H9 (cell line): Measurements from ENCODE around the gene MED8. TPM values are rescaled to one million over a fixed set of nuclear protein-coding genes. Genes with fewer than 3 reads are reported as not detected.
A peak's percentile ranks its signal among the peaks of the same experiment; 100 is the strongest.

Experiments used
- DNase-seq: peaks from one replicate; pipeline ENCODE4 v3.0.0-alpha.2; 2017
- H2AFZ ChIP-seq: one replicate; pipeline ENCODE4 v1.6.1; 2013; ENCODE audit warnings: mild to moderate bottlenecking, low read length, control low read depth, moderate library complexity
- H2AK5ac ChIP-seq: 2 replicates; pipeline ENCODE4 v1.6.1; 2013; ENCODE audit warnings: low read length, control low read depth, mixed read lengths; ENCODE audit not compliant: insufficient read length
- H2BK120ac ChIP-seq: one replicate; pipeline ENCODE4 v1.6.1; 2013; ENCODE audit warnings: low read depth, mild to moderate bottlenecking, low read length, control low read depth, inconsistent platforms; ENCODE audit not compliant: poor library complexity, severe bottlenecking
- H2BK12ac ChIP-seq: 2 replicates; pipeline ENCODE4 v1.6.1; 2013; ENCODE audit warnings: low read length, control low read depth, mixed read lengths, low read depth; ENCODE audit not compliant: insufficient read length
- H2BK15ac ChIP-seq: 2 replicates; pipeline ENCODE4 v1.6.1; 2013; ENCODE audit warnings: low read depth, low read length, control low read depth
- H2BK20ac ChIP-seq: one replicate; pipeline ENCODE4 v1.6.1; 2013; ENCODE audit warnings: low read depth, mild to moderate bottlenecking, low read length, control low read depth, inconsistent platforms; ENCODE audit not compliant: poor library complexity, severe bottlenecking
- H2BK5ac ChIP-seq: 2 replicates; pipeline ENCODE4 v1.6.1; 2013; ENCODE audit warnings: low read length, control low read depth, mixed read lengths; ENCODE audit not compliant: insufficient read length
- H3K14ac ChIP-seq: 2 replicates; pipeline ENCODE4 v1.6.1; 2013; ENCODE audit warnings: low read length, control low read depth; ENCODE audit not compliant: insufficient read depth
- H3K18ac ChIP-seq: 2 replicates; pipeline ENCODE4 v1.6.1; 2013; ENCODE audit warnings: low read depth, mild to moderate bottlenecking, mixed read lengths, low read length, control low read depth; ENCODE audit not compliant: insufficient read length
- H3K23ac ChIP-seq: 2 replicates; pipeline ENCODE4 v1.6.1; 2013; ENCODE audit warnings: low read length, control low read depth, mixed read lengths, low read depth; ENCODE audit not compliant: insufficient read length
- H3K23me2 ChIP-seq: 2 replicates; pipeline ENCODE4 v1.6.1; 2013; ENCODE audit warnings: low read depth, mild to moderate bottlenecking, mixed read lengths, low read length, control low read depth; ENCODE audit not compliant: insufficient read length, poor library complexity, severe bottlenecking
- H3K27ac ChIP-seq: 2 replicates; pipeline ENCODE4 v1.5.1; 2013; ENCODE audit warnings: low read length, control low read depth, mixed read lengths, low read depth; ENCODE audit not compliant: insufficient read length
- H3K27me3 ChIP-seq: 2 replicates; pipeline ENCODE4 v1.6.1; 2013; ENCODE audit warnings: low read length, control low read depth, inconsistent platforms; ENCODE audit not compliant: insufficient read depth
- H3K4ac ChIP-seq: 2 replicates; pipeline ENCODE4 v1.6.1; 2013; ENCODE audit warnings: low read depth, mild to moderate bottlenecking, control low read depth, inconsistent platforms, low read length, moderate library complexity
- H3K4me1 ChIP-seq: 2 replicates; pipeline ENCODE4 v1.6.1; 2013; ENCODE audit warnings: low read length, control low read depth, inconsistent platforms; ENCODE audit not compliant: insufficient read depth
- H3K4me2 ChIP-seq: 2 replicates; pipeline ENCODE4 v1.6.1; 2013; ENCODE audit warnings: low read length, control low read depth, mixed read lengths; ENCODE audit not compliant: insufficient read length, insufficient read depth
- H3K56ac ChIP-seq: 2 replicates; pipeline ENCODE4 v1.6.1; 2013; ENCODE audit warnings: low read depth, mild to moderate bottlenecking, mixed read lengths, low read length, control low read depth; ENCODE audit not compliant: insufficient read length
- H3K79me1 ChIP-seq: 2 replicates; pipeline ENCODE4 v1.6.1; 2013; ENCODE audit warnings: low read depth, mild to moderate bottlenecking, moderate library complexity, low read length, control low read depth, inconsistent platforms; ENCODE audit not compliant: insufficient read depth, poor library complexity, severe bottlenecking
- H3K79me2 ChIP-seq: 2 replicates; pipeline ENCODE4 v1.6.1; 2013; ENCODE audit warnings: low read length, control low read depth, inconsistent platforms; ENCODE audit not compliant: insufficient read depth
- H3K9ac ChIP-seq: 2 replicates; pipeline ENCODE4 v1.6.1; 2013; ENCODE audit warnings: low read length, control low read depth, mixed read lengths; ENCODE audit not compliant: insufficient read length; ENCODE audit errors: extremely low read depth
- H3K9me3 ChIP-seq: one replicate; pipeline ENCODE4 v1.6.1; 2013; ENCODE audit warnings: low read depth, low read length, inconsistent platforms; ENCODE audit not compliant: control insufficient read depth
- H3T11ph ChIP-seq: one replicate; pipeline ENCODE4 v1.6.1; 2013; ENCODE audit warnings: mild to moderate bottlenecking, low read length, control low read depth, inconsistent platforms
- H4K20me1 ChIP-seq: one replicate; pipeline ENCODE4 v1.6.1; 2013; ENCODE audit not compliant: control insufficient read depth, insufficient read length, insufficient read depth
- H4K5ac ChIP-seq: 2 replicates; pipeline ENCODE4 v1.6.1; 2013; ENCODE audit warnings: low read depth, mild to moderate bottlenecking, mixed read lengths, low read length, control low read depth; ENCODE audit not compliant: insufficient read length
- H4K8ac ChIP-seq: replicated peaks from 2 replicates; pipeline ENCODE4 v1.6.1; 2013; ENCODE audit warnings: low read length, control low read depth, mixed read lengths, low read depth; ENCODE audit not compliant: insufficient read length
- H4K91ac ChIP-seq: 2 replicates; pipeline ENCODE4 v1.6.1; 2013; ENCODE audit warnings: low read depth, mild to moderate bottlenecking, moderate library complexity, mixed read lengths, low read length, control low read depth; ENCODE audit not compliant: insufficient read length
- H3K27ac Mint-ChIP-seq, 3 experiments: 2 replicates in 2 of 3; 3 replicates in 1 of 3; pipeline ENCODE4 v1.8.0; 2020 to 2021; ENCODE audit warnings: mixed read lengths in 3 of 3, mild to moderate bottlenecking in 1 of 3, moderate library complexity in 1 of 3
- H3K27me3 Mint-ChIP-seq: 2 replicates; pipeline ENCODE4 v1.8.0; 2021; ENCODE audit warnings: low read depth, mild to moderate bottlenecking, moderate library complexity, mixed read lengths
- H3K36me3 Mint-ChIP-seq, 3 experiments: 2 replicates in 2 of 3; 3 replicates in 1 of 3; pipeline ENCODE4 v1.8.0; 2020 to 2021; ENCODE audit warnings: low read depth in 3 of 3, mixed read lengths in 3 of 3; ENCODE audit not compliant: insufficient read depth in 1 of 3
- H3K4me1 Mint-ChIP-seq, 2 experiments: 2 replicates each; pipeline ENCODE4 v1.8.0; 2020; ENCODE audit warnings: mixed read lengths in 2 of 2
- H3K4me3 Mint-ChIP-seq, 2 experiments: 2 replicates in 1 of 2; 3 replicates in 1 of 2; pipeline ENCODE4 v1.8.0; 2020 to 2021; ENCODE audit warnings: mild to moderate bottlenecking in 2 of 2, mixed read lengths in 2 of 2, moderate library complexity in 1 of 2
- H3K9me3 Mint-ChIP-seq, 2 experiments: 2 replicates in 1 of 2; 3 replicates in 1 of 2; pipeline ENCODE4 v1.8.0; 2020; ENCODE audit warnings: mild to moderate bottlenecking in 2 of 2, mixed read lengths in 2 of 2, moderate library complexity in 1 of 2
- WGBS: extraction: QIAGEN DNeasy Blood & Tissue Kit; methylation state at CpG from one replicate; pipeline ENCODE4 v1.1.7; 2013; ENCODE audit warnings: missing lambda C conversion rate, low lambda C conversion rate, mixed read lengths; ENCODE audit not compliant: insufficient read length; ENCODE audit errors: extremely low coverage; 5-methylcytosine and 5-hydroxymethylcytosine counted together
- total RNA-seq: library from RNA; stranded (reverse); gene quantifications from 2 replicates; pipeline ENCODE4 v1.2.1, GENCODE V29; 2021
- TF ChIP-seq, protein P1 (sequence below): fragments of 200-600 bp; sonication (generic); conservative IDR thresholded peaks from 3 replicates; pipeline ENCODE4 v1.8.0; 2021; ENCODE audit warnings: antibody characterized with exemption, mild to moderate bottlenecking

The MED8 gene
- total RNA-seq, 1 experiment from 2014 or later = 23.0 TPM

DNA sequence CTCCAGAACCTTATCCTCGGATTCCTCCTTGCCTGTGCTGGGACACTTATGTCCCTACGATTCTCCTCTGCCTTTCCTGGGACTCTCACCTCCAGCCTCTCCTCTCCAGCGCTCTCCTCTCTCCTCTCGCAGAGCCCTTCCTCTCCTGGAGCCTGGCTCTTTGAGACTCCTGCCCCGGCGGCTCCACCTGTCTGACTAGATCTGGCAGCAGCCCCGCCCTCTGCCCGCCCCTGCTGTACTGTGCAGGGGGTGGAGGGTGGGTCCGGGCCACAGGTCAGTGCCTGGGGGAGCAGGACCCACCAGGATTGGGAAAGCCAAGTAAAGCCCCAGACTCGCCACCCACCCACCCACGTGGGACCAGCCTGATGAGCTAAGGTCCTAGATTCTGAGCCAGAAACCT lies 23.4 kb downstream of the MED8 start:
- Histone ChIP-seq H2BK120ac (no peak overlapping the region), H4K20me1 (no peaks in the 10 kb centered on the region), H4K91ac (no peak overlapping the region), H3K23ac (no peak overlapping the region), H2AFZ (no peak overlapping the region), H3K23me2 (peaks cover 15% of the 10 kb centered on the region), H3K56ac (no peak overlapping the region), H3K27me3 (no peaks in the 10 kb centered on the region), H3K18ac (no peak overlapping the region), H2BK12ac (no peak overlapping the region), H3T11ph (no peak overlapping the region), H2BK5ac (no peak overlapping the region), H3K4ac (no peak overlapping the region), H3K79me1 (no peaks in the 10 kb centered on the region), H3K9me3 (no peaks in the 10 kb centered on the region), H2BK15ac (no peak overlapping the region), H3K9ac (no peak overlapping the region), H2BK20ac (no peak overlapping the region), H3K27ac (no peak overlapping the region), H4K8ac (no peak overlapping the region), H3K79me2 (no peaks in the 10 kb centered on the region; the same call in 1 of the 2 replicates), H4K5ac (no peak overlapping the region), H3K4me1 (no peaks in the 10 kb centered on the region; the same call in 1 of the 2 replicates), H3K14ac (peak overlapping the region; percentile 14; the same call in 1 of the 2 replicates), H3K4me2 (peak overlapping the region; percentile 78), H2AK5ac (no peak overlapping the region)
- DNase-seq = peak; percentile 73
- peaks cover 28 to 41% (median 36%) of the 10 kb centered on the region in 3 experiments for H3K36me3 Mint-ChIP-seq
- no CpG with 5 or more reads among the region's 11 CpGs for WGBS
- no peaks in the 10 kb centered on the region for H3K9me3 Mint-ChIP-seq
- H3K27me3 Mint-ChIP-seq = no peaks in the 10 kb centered on the region
- no peak overlapping the region for H3K27ac Mint-ChIP-seq
- TF ChIP-seq, protein P1, sequence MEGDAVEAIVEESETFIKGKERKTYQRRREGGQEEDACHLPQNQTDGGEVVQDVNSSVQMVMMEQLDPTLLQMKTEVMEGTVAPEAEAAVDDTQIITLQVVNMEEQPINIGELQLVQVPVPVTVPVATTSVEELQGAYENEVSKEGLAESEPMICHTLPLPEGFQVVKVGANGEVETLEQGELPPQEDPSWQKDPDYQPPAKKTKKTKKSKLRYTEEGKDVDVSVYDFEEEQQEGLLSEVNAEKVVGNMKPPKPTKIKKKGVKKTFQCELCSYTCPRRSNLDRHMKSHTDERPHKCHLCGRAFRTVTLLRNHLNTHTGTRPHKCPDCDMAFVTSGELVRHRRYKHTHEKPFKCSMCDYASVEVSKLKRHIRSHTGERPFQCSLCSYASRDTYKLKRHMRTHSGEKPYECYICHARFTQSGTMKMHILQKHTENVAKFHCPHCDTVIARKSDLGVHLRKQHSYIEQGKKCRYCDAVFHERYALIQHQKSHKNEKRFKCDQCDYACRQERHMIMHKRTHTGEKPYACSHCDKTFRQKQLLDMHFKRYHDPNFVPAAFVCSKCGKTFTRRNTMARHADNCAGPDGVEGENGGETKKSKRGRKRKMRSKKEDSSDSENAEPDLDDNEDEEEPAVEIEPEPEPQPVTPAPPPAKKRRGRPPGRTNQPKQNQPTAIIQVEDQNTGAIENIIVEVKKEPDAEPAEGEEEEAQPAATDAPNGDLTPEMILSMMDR = no peak
- peak overlapping the region; percentile 74 to 86 for H3K4me3 Mint-ChIP-seq
- peaks cover 29 to 43% of the 10 kb centered on the region in 2 experiments for H3K4me1 Mint-ChIP-seq
